Measurements from ENCODE around the gene GTF2IRD2. TPM values are rescaled to one million over a fixed set of nuclear protein-coding genes. Genes with fewer than 3 reads are reported as not detected.
"Not testable (repeated sequence)": the region's sequence is repeated elsewhere in the genome, so short reads cannot be mapped to it uniquely, and the experiment has no call there.

The GTF2IRD2 gene
- 10 to 100 TPM; 12.2 to 30.7 (median 24.3) TPM for total RNA-seq
- polyA plus RNA-seq, result 10 to 100 TPM in 2 of 3 donors, 1 to 10 TPM in 1; 1.4 to 15.0 (median 11.7) TPM

DNA sequence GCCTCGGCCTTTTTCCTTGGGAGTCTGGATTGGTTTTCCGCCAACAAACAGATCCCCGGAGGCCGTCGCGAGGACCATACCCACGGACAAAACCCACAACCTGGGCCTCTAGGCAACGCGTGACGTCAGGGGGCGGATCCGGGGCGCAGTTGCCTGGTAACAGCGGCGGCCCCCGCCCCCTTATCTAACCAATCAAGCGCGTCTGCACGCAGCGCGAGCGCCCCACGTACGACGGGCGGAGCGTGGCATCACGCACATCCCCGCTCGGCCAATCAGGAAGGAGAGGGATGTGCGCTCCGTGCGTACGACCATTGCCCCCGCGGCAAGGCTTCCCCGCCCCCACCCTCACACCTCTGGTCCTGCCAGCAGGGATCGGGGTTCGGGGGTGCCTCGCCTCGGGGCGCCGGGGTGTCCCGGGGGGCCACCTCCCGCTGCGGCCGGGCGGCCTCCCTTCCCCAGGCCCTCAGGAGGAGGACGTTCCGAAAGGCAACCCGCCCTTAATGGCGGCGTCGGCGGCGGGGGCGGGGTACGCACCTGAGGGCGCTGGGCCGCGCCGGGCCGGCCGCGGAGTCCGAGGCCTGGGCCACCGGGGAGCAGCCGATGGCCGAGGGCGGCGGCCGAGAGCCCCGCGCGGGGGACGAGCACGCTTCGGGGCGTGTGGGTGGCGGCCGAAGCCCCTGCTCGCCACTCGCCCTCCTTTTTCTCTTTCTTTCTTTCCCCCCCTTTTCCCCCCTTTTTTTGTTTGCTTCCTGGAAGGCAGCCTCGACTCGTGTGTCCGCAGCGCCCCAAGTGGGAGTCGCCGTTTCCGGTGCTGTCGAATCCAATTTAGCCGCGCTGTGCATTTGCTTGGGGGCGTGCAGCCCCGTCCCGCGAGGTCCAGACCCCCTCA is at the start of gene GTF2IRD2:
Gene GTF2IRD2 (minus strand): TSS at position 773 of the 889 bp plus-strand sequence. CDS start 15,227 bp downstream, outside the sequence.
- WGBS, 2 donors, result no CpG with 5 or more reads among the region's 97 CpGs
- H3K36me3 ChIP-seq; DNase-seq; H3K27me3 ChIP-seq; intact Hi-C loops (cut with DNase I); H3K4me1 ChIP-seq; H3K9me3 ChIP-seq: not testable (repeated sequence)
- peak within 1 kb of the TSS in 2 of 4 donors; percentile 44 to 50 for H3K4me3 ChIP-seq
- TF ChIP-seq POLR2AphosphoS5 (IDR thresholded peaks at IDR 0.05), result peak in 1 of 4 donors; percentile 8
- peak within 1 kb of the TSS in 2 of 4 donors; percentile 82 to 88 for H3K27ac ChIP-seq

DNA sequence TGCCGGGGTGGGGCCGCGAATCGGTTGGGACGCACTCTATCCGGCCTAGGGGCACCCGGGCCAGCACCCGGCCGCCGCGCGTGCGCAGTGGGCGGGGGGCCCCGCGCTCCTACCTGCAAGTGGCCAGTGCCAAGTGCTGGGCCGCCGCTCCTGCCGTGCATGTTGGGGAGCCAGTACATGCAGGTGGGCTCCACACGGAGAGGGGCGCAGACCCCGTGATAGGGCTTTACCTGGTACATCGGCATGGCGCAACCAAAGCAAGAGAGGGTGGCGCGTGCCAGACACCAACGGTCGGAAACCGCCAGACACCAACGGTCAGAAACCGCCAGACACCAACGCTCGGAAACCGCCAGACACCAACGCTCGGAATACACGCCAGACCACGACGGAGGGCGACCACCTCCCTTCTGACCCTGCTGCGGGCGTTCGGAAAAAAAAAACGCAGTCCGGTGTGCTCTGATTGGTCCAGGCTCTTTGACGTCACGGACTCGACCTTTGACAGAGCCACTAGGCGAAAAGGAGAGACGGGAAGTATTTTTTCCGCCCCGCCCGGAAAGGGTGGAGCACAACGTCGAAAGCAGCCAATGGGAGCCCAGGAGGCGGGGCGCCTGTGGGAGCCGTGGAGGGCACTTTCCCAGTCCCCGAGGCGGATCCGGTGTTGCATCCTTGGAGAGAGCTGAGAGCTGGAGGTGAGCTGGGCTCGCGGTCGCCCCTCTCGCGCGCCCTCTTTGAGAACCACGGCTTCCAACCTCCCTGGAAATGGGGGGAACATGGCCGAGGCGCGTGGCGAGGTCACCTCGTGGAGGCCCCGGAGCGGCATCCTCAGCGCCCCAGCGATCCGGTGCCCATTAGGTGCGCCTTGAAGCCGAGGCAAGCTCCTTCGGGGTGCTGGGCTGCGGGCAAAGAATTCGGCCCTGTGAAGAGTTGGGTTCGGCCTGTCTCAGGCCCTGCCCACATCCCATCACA is 39.0 kb upstream of the GTF2IRD2 start:
- peak overlapping the region; percentile 80 to 89 (median 84) for H3K27ac ChIP-seq
- peak; percentile 95 for DNase-seq
- intact Hi-C loops (cut with DNase I); H3K4me1 ChIP-seq; H3K36me3 ChIP-seq; H3K27me3 ChIP-seq; H3K9me3 ChIP-seq: not testable (repeated sequence)
- WGBS, 2 donors, result 0% methylated on average over 56 to 58 of the region's 84 CpGs
- TF ChIP-seq POLR2AphosphoS5 (IDR thresholded peaks at IDR 0.05) (peak; percentile 45 to 82 (median 72)), POLR2A (IDR thresholded peaks at IDR 0.05) (peak; percentile 14 to 15)
- peak overlapping the region; percentile 50 to 65 (median 54) for H3K4me3 ChIP-seq

DNA sequence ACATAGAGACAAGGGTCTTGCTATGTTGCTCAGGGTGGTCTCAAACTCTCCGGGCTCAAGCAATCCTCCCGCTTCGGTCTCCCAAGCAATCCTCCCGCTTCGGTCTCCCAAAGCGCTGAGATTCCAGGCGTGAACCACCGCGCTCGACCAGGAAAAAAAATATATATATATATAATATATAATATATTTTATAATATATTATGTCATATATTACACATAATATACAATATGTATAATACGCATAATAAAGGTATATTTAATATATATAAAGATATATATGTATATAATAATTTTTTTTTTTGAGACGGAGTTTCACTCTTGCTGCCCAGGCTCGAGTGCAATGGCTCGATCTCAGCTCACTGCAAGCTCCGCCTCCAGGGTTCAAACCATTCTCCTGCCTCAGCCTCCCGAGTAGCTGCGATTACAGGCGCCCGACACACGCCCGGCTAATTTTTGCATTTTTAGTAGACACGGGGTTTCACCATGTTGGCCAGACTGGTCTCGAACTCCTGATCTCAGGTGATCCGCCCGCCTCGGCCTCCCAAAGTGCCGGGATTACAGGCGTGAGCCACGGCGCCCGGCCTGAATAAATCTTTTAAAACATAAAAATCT is 38.2 kb upstream of the GTF2IRD2 start:
- H3K4me1 ChIP-seq; DNase-seq; H3K27ac ChIP-seq; H3K4me3 ChIP-seq; H3K36me3 ChIP-seq; intact Hi-C loops (cut with DNase I); H3K27me3 ChIP-seq; H3K9me3 ChIP-seq: not testable (repeated sequence)
- WGBS, 2 donors, result 62 to 73% methylated on average over 11 of the region's 31 CpGs

DNA sequence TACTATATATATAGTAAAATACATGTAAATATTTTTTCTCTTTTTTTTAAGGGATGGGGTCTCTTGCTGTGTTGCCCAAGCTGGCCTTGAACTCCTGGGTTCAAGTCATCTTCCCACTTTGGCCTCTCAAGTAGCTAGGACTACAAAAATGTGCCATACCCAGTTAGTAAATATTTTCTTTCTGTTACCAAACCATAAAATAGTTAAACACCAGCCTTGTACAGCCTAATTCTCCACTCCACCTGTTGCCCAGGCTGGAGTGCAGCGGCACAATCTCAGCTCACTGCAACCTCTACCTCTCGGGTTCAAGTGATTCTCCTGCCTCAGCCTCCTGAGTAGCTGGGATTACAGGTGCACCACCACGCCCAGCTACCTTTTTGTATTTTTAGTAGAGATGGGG is 33.9 kb upstream of the GTF2IRD2 start:
- H3K4me1 ChIP-seq; intact Hi-C loops (cut with DNase I); H3K4me3 ChIP-seq; DNase-seq; H3K36me3 ChIP-seq; H3K27ac ChIP-seq; H3K9me3 ChIP-seq; H3K27me3 ChIP-seq: not testable (repeated sequence)
- 24 to 71% methylated on average over 3 of the region's 3 CpGs for WGBS, 2 donors

DNA sequence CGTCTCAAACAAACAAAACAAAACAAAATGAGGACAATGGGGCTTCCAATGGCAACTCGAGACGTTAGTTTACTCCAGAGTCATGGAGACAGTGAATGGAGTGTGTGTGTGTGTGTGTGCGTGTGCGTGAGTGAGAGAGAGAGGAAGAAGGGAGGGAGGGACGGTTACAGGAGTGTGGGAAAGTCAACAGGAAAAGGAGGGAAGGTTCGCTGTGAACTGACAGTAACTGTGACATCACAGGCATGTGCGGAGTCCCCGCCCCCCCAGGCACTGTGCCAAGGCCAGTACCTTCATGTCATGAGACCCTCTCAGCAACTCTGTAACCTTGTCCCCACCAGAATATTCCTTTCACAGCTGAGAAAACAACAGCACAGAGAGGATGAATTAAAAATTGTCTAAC is 30.7 kb upstream of the GTF2IRD2 start:
- intact Hi-C loops (cut with DNase I); H3K4me3 ChIP-seq; H3K9me3 ChIP-seq; H3K4me1 ChIP-seq; DNase-seq; H3K27ac ChIP-seq; H3K27me3 ChIP-seq; H3K36me3 ChIP-seq: not testable (repeated sequence)
- 60 to 70% methylated on average over 6 of the region's 9 CpGs for WGBS, 2 donors

DNA sequence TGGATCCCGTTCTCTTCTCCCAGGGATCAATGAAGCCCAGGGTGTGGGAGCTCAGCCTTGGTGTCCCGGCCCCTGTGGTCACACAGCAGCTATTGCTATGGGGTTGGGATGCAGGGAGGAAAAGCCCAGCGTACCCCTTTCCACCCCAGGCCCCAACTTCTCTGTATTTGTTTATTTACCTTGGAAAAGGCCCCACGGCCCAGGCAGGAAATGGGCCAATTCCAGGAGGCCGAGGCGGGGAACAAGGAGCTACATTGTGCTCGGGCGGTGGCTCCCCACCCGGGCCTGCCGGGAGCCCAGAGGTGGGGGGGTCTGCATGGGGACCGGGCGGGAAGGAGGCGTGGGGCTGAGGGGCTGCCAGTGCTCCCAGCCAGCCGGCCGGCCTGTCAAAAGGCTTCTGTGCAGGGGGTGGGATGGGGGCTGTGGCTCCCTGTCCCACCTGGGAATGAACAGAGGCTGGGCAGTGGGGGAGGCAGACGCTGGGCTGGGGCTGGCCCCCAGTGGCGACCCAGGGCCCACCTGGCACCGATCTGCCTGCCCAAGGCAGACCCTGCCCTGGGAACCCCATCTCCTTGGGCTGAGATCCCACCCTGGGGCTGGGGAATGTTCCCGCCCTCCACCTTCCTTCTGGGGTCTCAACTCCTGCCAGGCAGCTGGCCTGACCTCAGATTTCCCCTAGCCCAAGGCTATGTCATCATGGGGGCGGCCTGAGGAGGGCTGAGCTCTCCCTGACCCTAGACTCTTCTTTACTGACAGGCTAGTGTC is 23.5 kb upstream of the GTF2IRD2 start:
- WGBS, 2 donors, result 18 to 52% methylated on average over 17 to 18 of the region's 20 CpGs
- H3K36me3 ChIP-seq; H3K4me1 ChIP-seq; H3K9me3 ChIP-seq; intact Hi-C loops (cut with DNase I); H3K27me3 ChIP-seq; DNase-seq; H3K4me3 ChIP-seq: not testable (repeated sequence)
- peak overlapping the region in 1 of 4 donors; percentile 32 for H3K27ac ChIP-seq

DNA sequence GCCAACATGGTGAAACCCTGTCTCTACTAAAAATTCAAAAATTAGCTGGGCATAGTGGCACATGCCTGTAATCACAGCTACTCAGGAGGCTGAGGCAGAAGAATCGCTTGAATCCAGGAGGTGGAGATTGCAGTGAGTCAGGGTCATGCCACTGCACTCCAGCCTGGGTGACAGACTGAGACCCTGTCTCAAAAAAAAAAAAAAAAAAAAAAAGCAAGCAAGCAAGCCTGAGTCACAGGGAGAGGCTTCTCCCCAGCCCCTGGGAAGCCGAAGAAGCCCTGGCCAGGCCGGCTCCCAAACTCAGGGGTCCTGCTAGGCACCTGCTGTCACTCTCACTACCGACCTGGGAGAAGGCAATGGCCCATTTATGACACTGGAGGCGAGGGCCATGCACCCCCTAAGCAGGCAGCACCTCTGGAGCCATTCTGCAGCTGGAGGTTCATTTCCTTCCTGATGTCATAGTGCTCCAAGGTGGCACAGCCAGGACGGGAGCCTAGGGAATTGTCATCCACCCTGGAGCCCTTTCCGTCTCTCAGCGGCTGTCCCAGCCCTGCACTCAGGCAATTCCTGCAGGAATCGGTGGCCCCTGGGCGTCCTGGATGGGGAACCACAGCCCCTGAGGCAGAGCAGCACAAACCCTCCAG is 22.8 kb upstream of the GTF2IRD2 start:
- H3K4me3 ChIP-seq; H3K4me1 ChIP-seq; DNase-seq; H3K27me3 ChIP-seq; H3K9me3 ChIP-seq; H3K36me3 ChIP-seq; H3K27ac ChIP-seq; intact Hi-C loops (cut with DNase I): not testable (repeated sequence)
- 56 to 75% methylated on average over 8 of the region's 10 CpGs for whole genome bisulfite sequencing, 2 donors

DNA sequence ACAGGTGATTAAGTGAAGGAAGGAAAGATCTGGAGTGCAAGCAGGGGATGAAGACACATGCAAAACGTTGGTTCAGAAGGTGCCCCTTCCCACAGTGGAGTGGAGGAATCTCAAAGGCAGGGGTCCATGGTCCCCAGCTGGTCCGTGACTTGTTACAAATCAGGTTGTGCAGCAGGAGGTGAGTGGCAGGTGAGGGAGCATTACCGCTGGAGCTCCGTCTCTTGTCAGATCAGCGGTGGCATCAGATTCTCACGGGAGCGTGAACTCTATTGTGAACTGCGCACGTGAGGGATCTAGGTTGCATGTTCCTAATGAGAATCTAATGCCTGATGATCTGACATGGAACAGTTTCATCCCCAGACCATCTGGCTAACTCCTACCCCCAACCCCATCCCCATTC is 21.1 kb upstream of the GTF2IRD2 start:
- H3K9me3 ChIP-seq; H3K27me3 ChIP-seq; H3K27ac ChIP-seq; intact Hi-C loops (cut with DNase I); H3K4me1 ChIP-seq; DNase-seq; H3K4me3 ChIP-seq; H3K36me3 ChIP-seq: not testable (repeated sequence)
- WGBS, 2 donors, result 87 to 93% methylated on average over 9 of the region's 9 CpGs

DNA sequence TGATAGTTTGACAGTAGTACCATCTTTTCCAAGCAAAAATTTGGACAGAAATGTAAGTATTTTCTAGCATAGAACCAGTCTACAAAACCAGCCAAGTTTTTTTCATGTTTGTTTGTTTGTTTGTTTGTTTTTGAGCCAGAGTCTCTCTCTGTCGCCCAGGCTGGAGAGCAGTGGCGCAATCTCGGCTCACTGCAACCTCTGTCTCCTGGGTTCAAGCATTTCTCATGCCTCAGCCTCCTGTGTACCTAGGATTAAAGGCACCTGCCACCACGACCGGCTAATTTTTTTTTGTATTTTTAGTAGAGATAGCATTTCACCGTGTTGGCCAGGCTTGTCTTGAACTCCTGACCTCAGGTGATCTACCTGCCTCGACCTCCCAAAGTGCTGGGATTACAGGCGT is 14.4 kb upstream of the GTF2IRD2 start:
- H3K27ac ChIP-seq; intact Hi-C loops (cut with DNase I); H3K27me3 ChIP-seq; DNase-seq; H3K36me3 ChIP-seq; H3K4me1 ChIP-seq; H3K4me3 ChIP-seq; H3K9me3 ChIP-seq: not testable (repeated sequence)
- 66 to 79% methylated on average over 8 of the region's 8 CpGs for WGBS, 2 donors

DNA sequence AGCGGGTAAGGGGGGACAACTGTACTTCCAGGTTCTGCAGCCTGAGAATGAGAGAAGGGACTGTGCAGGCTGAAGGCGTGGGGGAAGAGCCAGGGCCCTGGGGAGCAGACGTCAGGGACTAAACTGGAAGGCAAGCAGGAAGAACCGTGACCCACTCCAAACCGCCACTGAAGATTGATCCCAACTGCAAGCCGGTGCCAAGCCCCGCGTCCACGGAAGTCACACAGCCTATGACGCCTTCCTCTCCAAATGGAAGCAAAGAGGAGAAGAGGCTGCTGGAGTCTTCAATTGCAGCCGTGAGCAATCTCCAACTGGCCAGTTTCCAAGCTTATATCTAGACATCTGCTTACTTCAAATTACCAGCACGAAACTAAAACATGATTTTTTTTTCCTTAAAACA is 1.6 kb downstream of the GTF2IRD2 start:
- intact Hi-C loops (cut with DNase I); H3K4me1 ChIP-seq; H3K4me3 ChIP-seq; H3K9me3 ChIP-seq; H3K36me3 ChIP-seq; DNase-seq; H3K27ac ChIP-seq; H3K27me3 ChIP-seq: not testable (repeated sequence)
- no CpG with 5 or more reads among the region's 12 CpGs for WGBS, 2 donors

DNA sequence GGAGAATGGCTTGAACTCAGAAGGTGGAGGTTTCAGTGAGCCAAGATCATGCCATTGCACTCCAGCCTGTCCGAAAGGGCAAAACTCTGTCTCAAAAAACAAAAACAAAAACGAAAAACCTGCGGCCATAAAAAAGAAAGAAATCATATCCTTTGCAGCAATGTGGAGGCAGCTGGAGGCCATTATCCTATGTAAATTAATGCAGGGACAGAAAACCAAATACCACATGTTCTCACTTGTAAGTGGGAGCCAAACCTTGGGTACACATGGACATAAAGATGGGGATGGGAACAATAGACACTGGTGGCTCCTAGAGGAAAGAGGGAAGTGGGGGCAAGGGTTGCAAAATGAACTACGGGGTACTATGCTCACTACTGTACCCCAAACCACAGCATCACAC is 21.0 kb downstream of the GTF2IRD2 start:
- H3K9me3 ChIP-seq; intact Hi-C loops (cut with DNase I); DNase-seq; H3K27me3 ChIP-seq; H3K4me3 ChIP-seq; H3K27ac ChIP-seq; H3K36me3 ChIP-seq; H3K4me1 ChIP-seq: not testable (repeated sequence)
- no CpG with 5 or more reads among the region's 4 CpGs for WGBS, 2 donors

Measured in sigmoid colon (tissue), 7 donors.